OCI-LY1 (cell line): ENCODE results near the gene LBHD2.

ENCODE experiments used
- H2AFZ ChIP-seq: fragments of 200-600 bp; sonication (generic), shearing (Covaris generic); 2 replicates; pipeline ENCODE4 v1.6.0; 2014; ENCODE audit warnings: antibody characterized with exemption, mild to moderate bottlenecking, low read length
- H3F3A ChIP-seq: fragments of 200-600 bp; sonication (generic), shearing (Covaris generic); 2 replicates; pipeline ENCODE4 v1.6.0; 2014; ENCODE audit warnings: mild to moderate bottlenecking, antibody characterized with exemption, low read length, moderate library complexity; ENCODE audit not compliant: insufficient read depth
- H3K27ac ChIP-seq: fragments of 200-600 bp; sonication (generic); 2 replicates; pipeline ENCODE4 v1.5.1; 2014; ENCODE audit warnings: low read length, mixed run types, mild to moderate bottlenecking, low read depth; ENCODE audit not compliant: poor library complexity, severe bottlenecking
- H3K27me3 ChIP-seq: fragments of 200-600 bp; sonication (generic); 2 replicates; pipeline ENCODE4 v1.6.0; 2014; ENCODE audit warnings: antibody characterized with exemption, mild to moderate bottlenecking, low read length, moderate library complexity; ENCODE audit not compliant: insufficient read depth
- H3K36me3 ChIP-seq: fragments of 200-600 bp; sonication (generic); 2 replicates; pipeline ENCODE4 v1.6.1; 2014; ENCODE audit warnings: mild to moderate bottlenecking, antibody characterized with exemption, low read length, moderate library complexity, mixed read lengths; ENCODE audit not compliant: insufficient read depth
- H3K4me1 ChIP-seq: fragments of 200-600 bp; sonication (generic); 2 replicates; pipeline ENCODE4 v1.5.1; 2014; ENCODE audit warnings: mild to moderate bottlenecking, low read length, moderate library complexity; ENCODE audit not compliant: insufficient read depth, severe bottlenecking
- H3K4me2 ChIP-seq: fragments of 200-600 bp; sonication (generic), shearing (Covaris generic); 2 replicates; pipeline ENCODE4 v1.6.1; 2014; ENCODE audit warnings: low read length
- H3K4me3 ChIP-seq: fragments of 200-600 bp; sonication (generic); 2 replicates; pipeline ENCODE4 v1.5.1; 2014; ENCODE audit warnings: low read length, low read depth, mild to moderate bottlenecking, mixed read lengths; ENCODE audit not compliant: poor library complexity, severe bottlenecking
- H3K79me2 ChIP-seq: fragments of 200-600 bp; shearing (Covaris generic); 2 replicates; pipeline ENCODE4 v1.6.1; 2016; ENCODE audit warnings: mixed run types, low read length, mixed read lengths; ENCODE audit not compliant: insufficient read depth
- H3K9ac ChIP-seq: fragments of 200-600 bp; sonication (generic), shearing (Covaris generic); 2 replicates; pipeline ENCODE4 v1.6.1; 2014; ENCODE audit warnings: mild to moderate bottlenecking, low read length, mixed read lengths
- H3K9me2 ChIP-seq: fragments of 200-600 bp; sonication (generic), shearing (Covaris generic); 2 replicates; pipeline ENCODE4 v1.6.1; 2014; ENCODE audit warnings: low read depth, mild to moderate bottlenecking, low read length, mixed read lengths
- H3K9me3 ChIP-seq: fragments of 200-600 bp; shearing (Covaris generic); 2 replicates; pipeline ENCODE4 v1.6.1; 2014; ENCODE audit warnings: low read length, mixed read lengths
- H4K20me1 ChIP-seq: fragments of 200-600 bp; sonication (generic), shearing (Covaris generic); 2 replicates; pipeline ENCODE4 v1.6.0; 2016; ENCODE audit warnings: mild to moderate bottlenecking, low read length; ENCODE audit not compliant: insufficient read depth
- CTCF ChIP-seq: fragments of 200-600 bp; sonication (generic), shearing (Covaris generic); IDR thresholded peaks from 2 replicates; pipeline ENCODE4 v1.5.1; 2017; ENCODE audit warnings: mild to moderate bottlenecking, antibody characterized with exemption, low read length, moderate library complexity, mixed read lengths
- EZH2 ChIP-seq: fragments of 200-600 bp; sonication (generic), shearing (Covaris generic); IDR thresholded peaks from 2 replicates; pipeline ENCODE4 v1.8.0; 2017; ENCODE audit warnings: borderline replicate concordance, mixed run types, mild to moderate bottlenecking, antibody characterized with exemption, low read length, moderate library complexity, mixed read lengths

The LBHD2 gene

GRCh38 chr14:103061482-103061976 lies 22.5 kb upstream of the LBHD2 start:
- no peaks in the 10 kb centered on the region for H3K36me3 ChIP-seq
- H3K4me2 ChIP-seq, result no peak overlapping the region
- H3K9me2 ChIP-seq, result no peaks in the 10 kb centered on the region
- H3K9me3 ChIP-seq, result no peaks in the 10 kb centered on the region
- TF ChIP-seq EZH2 (no peak), CTCF (no peak)
- no peaks in the 10 kb centered on the region for H3K79me2 ChIP-seq
- H3K27ac ChIP-seq, result no peak overlapping the region
- H4K20me1 ChIP-seq, result no peaks in the 10 kb centered on the region
- H3K9ac ChIP-seq, result no peak overlapping the region
- H3K4me3 ChIP-seq, result no peak overlapping the region
- no peaks in the 10 kb centered on the region for H3F3A ChIP-seq
- no peaks in the 10 kb centered on the region for H3K4me1 ChIP-seq
- no peak overlapping the region for H2AFZ ChIP-seq
- H3K27me3 ChIP-seq, result no peaks in the 10 kb centered on the region

GRCh38 chr14:103064436-103064835 lies 19.6 kb upstream of the LBHD2 start:
- H3K27me3 ChIP-seq, result no peaks in the 10 kb centered on the region; the same call in 1 of the 2 replicates
- no peak for TF ChIP-seq EZH2
- no peak for TF ChIP-seq CTCF
- H3K9ac ChIP-seq, result no peak overlapping the region
- no peak overlapping the region for H2AFZ ChIP-seq
- no peak overlapping the region for H3K27ac ChIP-seq
- H3K4me2 ChIP-seq, result no peak overlapping the region
- H3F3A ChIP-seq, result no peaks in the 10 kb centered on the region
- H3K36me3 ChIP-seq, result no peaks in the 10 kb centered on the region
- H3K9me2 ChIP-seq, result no peaks in the 10 kb centered on the region
- H3K79me2 ChIP-seq, result no peaks in the 10 kb centered on the region
- H3K4me1 ChIP-seq, result no peaks in the 10 kb centered on the region
- no peak overlapping the region for H3K4me3 ChIP-seq
- no peaks in the 10 kb centered on the region for H4K20me1 ChIP-seq
- no peaks in the 10 kb centered on the region for H3K9me3 ChIP-seq

GRCh38 chr14:103064978-103065377 lies 19.0 kb upstream of the LBHD2 start:
- no peaks in the 10 kb centered on the region for H3K36me3 ChIP-seq
- no peaks in the 10 kb centered on the region for H4K20me1 ChIP-seq
- H3K4me3 ChIP-seq, result no peak overlapping the region
- no peak overlapping the region for H2AFZ ChIP-seq
- TF ChIP-seq EZH2 (no peak), CTCF (no peak)
- no peaks in the 10 kb centered on the region; the same call in 1 of the 2 replicates for H3K27me3 ChIP-seq
- H3K9ac ChIP-seq, result no peak overlapping the region
- H3K4me2 ChIP-seq, result no peak overlapping the region
- H3K79me2 ChIP-seq, result no peaks in the 10 kb centered on the region
- H3K9me3 ChIP-seq, result no peaks in the 10 kb centered on the region
- H3K9me2 ChIP-seq, result no peaks in the 10 kb centered on the region
- H3F3A ChIP-seq, result no peaks in the 10 kb centered on the region
- no peak overlapping the region for H3K27ac ChIP-seq
- H3K4me1 ChIP-seq, result no peaks in the 10 kb centered on the region
